ENCODE results near the gene TNNI3K.

TNNI3K gene

GRCh38 chr1:74392186-74392585 lies 157.0 kb downstream of the TNNI3K start:
- no peak for DNase-seq (ENCODE audit: low read depth)

GRCh38 chr1:74392840-74393239 lies 157.7 kb downstream of the TNNI3K start:
- no peak for DNase-seq (ENCODE audit: low read depth)

- DNase-seq (ENCODE audit: low read depth) = no peak
Measured at GRCh38 chr1:74395571-74395970, 160.4 kb downstream of the TNNI3K start.

GRCh38 chr1:74396462-74396861 lies 161.3 kb downstream of the TNNI3K start:
- no peak for DNase-seq (ENCODE audit: low read depth)

GRCh38 chr1:74396933-74397332 lies 161.7 kb downstream of the TNNI3K start:
- no peak for DNase-seq (ENCODE audit: low read depth)

- DNase-seq (ENCODE audit: low read depth) = no peak
Measured at GRCh38 chr1:74399249-74399648, 164.1 kb downstream of the TNNI3K start.

- no peak for DNase-seq (ENCODE audit: low read depth)
Measured at GRCh38 chr1:74402873-74403272, 167.7 kb downstream of the TNNI3K start.

GRCh38 chr1:74403606-74404005 lies 168.4 kb downstream of the TNNI3K start:
- no peak for DNase-seq (ENCODE audit: low read depth)

GRCh38 chr1:74406759-74407158 lies 171.6 kb downstream of the TNNI3K start:
- no peak for DNase-seq (ENCODE audit: low read depth)

- no peak for DNase-seq (ENCODE audit: low read depth)
Measured at GRCh38 chr1:74407902-74408301, 172.7 kb downstream of the TNNI3K start.

GRCh38 chr1:74412244-74412643 lies 177.1 kb downstream of the TNNI3K start:
- DNase-seq (ENCODE audit: low read depth) = no peak

GRCh38 chr1:74415935-74416334 lies 180.7 kb downstream of the TNNI3K start:
- DNase-seq (ENCODE audit: low read depth) = no peak

GRCh38 chr1:74419611-74420010 lies 184.4 kb downstream of the TNNI3K start:
- no peak for DNase-seq (ENCODE audit: low read depth)

- no peak for DNase-seq (ENCODE audit: low read depth)
Measured at GRCh38 chr1:74420467-74420866, 185.3 kb downstream of the TNNI3K start.

- DNase-seq (ENCODE audit: low read depth) = no peak
Measured at GRCh38 chr1:74422421-74423292, 187.5 kb downstream of the TNNI3K start.

GRCh38 chr1:74423471-74423870 lies 188.3 kb downstream of the TNNI3K start:
- no peak for DNase-seq (ENCODE audit: low read depth)

- DNase-seq (ENCODE audit: low read depth) = no peak
Measured at GRCh38 chr1:74425676-74426075, 190.5 kb downstream of the TNNI3K start.

- DNase-seq (ENCODE audit: low read depth) = no peak
Measured at GRCh38 chr1:74426208-74426937, 191.2 kb downstream of the TNNI3K start.

GRCh38 chr1:74427681-74428080 lies 192.5 kb downstream of the TNNI3K start:
- no peak for DNase-seq (ENCODE audit: low read depth)

GRCh38 chr1:74429580-74429979 lies 194.4 kb downstream of the TNNI3K start:
- no peak for DNase-seq (ENCODE audit: low read depth)

GRCh38 chr1:74430342-74430934 lies 195.3 kb downstream of the TNNI3K start:
- DNase-seq (ENCODE audit: low read depth) = no peak

GRCh38 chr1:74431531-74431930 lies 196.3 kb downstream of the TNNI3K start:
- no peak for DNase-seq (ENCODE audit: low read depth)

GRCh38 chr1:74432325-74432724 lies 197.1 kb downstream of the TNNI3K start:
- DNase-seq (ENCODE audit: low read depth) = no peak
